Epithelial cell of proximal tubule (primary cell): Measurements from ENCODE around the gene LAMP5. TPM values are rescaled to one million over a fixed set of nuclear protein-coding genes. Genes with fewer than 3 reads are reported as not detected.

ENCODE experiments used
- DNase-seq: peaks from one replicate; pipeline ENCODE4 v3.0.0-alpha.2; 2011; ENCODE audit warnings: low read depth
- H3K4me3 ChIP-seq: 2 replicates; pipeline ENCODE4 v1.5.1; 2011; ENCODE audit warnings: low read depth, mild to moderate bottlenecking, low read length
- total RNA-seq: library from RNA; depleted of rRNA; stranded (reverse); fragments of >200 nt; gene quantifications from 2 replicates; pipeline ENCODE4 v1.2.3, GENCODE V29; 2015
- TF ChIP-seq, protein P1 (sequence below): conservative IDR thresholded peaks from 2 replicates; pipeline ENCODE4 v1.5.1; 2012; ENCODE audit warnings: low read depth, mild to moderate bottlenecking, low read length

LAMP5 gene
- total RNA-seq, 1 donor from 2014 or later = 0.06 TPM

DNA sequence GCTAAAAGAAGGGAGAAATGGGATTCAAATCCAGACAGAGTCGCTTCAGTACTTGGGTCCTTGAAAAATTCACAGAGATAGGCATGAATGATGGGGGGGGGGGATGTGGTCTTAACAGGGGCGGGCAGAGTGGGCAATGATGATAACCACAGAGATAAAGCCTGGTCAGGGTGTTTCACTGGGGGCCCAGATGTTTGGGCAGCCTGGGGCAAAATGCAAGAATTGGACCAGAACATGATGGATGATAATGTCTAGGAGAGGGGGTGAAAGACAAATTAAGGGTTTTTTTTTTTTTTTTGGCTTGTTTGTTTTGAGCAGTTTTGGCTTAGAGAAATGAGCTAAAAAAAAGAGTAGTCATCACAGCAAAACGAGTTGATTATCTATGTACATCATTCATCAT is 57.4 kb downstream of the LAMP5 start:
- no peak overlapping the region for H3K4me3 ChIP-seq
- DNase-seq = no peak
- TF ChIP-seq, protein P1, sequence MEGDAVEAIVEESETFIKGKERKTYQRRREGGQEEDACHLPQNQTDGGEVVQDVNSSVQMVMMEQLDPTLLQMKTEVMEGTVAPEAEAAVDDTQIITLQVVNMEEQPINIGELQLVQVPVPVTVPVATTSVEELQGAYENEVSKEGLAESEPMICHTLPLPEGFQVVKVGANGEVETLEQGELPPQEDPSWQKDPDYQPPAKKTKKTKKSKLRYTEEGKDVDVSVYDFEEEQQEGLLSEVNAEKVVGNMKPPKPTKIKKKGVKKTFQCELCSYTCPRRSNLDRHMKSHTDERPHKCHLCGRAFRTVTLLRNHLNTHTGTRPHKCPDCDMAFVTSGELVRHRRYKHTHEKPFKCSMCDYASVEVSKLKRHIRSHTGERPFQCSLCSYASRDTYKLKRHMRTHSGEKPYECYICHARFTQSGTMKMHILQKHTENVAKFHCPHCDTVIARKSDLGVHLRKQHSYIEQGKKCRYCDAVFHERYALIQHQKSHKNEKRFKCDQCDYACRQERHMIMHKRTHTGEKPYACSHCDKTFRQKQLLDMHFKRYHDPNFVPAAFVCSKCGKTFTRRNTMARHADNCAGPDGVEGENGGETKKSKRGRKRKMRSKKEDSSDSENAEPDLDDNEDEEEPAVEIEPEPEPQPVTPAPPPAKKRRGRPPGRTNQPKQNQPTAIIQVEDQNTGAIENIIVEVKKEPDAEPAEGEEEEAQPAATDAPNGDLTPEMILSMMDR = no peak

DNA sequence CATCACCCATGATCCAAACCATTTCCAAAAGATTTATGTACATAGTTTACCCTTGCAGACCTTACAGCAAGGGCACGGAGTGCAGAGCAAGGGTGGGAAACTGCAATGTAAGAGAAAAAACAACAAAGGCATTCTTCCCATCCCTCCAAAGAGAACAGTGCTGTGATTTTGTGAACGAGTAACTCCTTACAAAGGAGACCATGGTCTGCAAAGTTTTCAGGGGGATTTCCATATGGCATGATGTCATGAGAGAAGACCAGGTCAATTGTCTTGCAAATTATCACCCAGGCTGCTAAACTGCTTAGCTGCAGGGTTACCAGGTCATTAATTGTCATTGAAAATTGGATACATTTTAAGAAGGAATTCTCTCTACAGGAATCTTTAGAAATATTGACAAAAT is 58.3 kb downstream of the LAMP5 start:
- TF ChIP-seq, protein P1 = no peak
- no peak overlapping the region for H3K4me3 ChIP-seq
- DNase-seq = no peak

DNA sequence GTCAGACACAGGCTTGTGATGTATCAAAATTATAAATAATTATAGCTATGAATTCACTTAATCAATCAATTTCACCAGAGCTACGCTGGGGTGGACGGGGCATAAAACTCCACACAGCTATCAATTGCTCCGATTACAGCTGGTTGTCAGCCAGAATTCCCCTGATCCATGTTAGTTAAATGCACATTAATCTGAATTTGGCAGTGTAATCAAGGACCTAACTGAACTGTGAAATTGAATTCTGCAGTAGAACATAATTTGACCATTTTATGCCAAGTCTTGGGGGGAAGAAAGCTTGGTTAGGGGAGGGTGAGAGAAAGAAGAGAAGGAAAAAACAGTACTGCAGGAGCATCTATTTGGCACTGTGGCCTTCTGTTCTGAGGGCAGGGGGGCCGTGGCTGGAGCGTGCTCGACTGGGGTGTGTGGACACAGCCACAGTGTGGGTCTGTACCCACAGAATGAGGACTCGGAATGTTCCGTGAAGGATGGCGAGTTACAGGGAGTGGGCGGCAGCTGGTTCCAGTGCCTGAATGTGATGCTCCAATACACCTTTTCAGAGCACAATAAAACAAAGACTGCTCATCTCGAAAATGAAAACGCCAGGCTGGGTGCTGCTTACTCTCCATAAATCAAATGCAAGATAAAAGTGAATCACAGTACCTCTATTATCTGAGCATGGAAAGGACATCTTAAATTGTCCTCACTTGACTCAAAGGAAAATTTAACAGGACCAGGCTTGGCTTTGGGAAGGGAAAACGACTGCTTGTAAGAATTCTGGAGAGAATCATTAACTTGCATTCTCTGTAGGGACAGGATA is 59.2 kb downstream of the LAMP5 start:
- TF ChIP-seq, protein P1 = no peak
- H3K4me3 ChIP-seq = no peak overlapping the region
- no peak for DNase-seq

DNA sequence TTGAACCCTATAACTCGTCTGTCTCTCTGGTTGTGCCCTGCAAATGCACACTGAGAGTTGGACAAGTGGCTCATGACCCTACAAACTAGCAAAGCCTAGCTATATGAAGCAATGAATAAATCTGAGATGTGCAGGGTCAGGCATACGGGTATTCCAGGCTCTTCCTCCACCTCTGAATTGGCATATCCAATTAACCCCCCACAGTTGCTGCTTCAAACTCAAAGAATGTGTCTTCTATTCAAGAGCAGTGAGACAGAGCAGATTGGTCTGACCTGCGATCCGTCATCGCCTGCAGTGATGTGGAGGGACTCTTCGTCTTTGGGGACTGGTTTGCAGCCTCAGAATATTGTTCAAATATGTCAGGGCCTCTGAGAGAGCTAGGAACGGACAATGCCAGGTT is 59.8 kb downstream of the LAMP5 start:
- H3K4me3 ChIP-seq = no peak overlapping the region
- no peak for DNase-seq
- TF ChIP-seq, protein P1 = no peak

DNA sequence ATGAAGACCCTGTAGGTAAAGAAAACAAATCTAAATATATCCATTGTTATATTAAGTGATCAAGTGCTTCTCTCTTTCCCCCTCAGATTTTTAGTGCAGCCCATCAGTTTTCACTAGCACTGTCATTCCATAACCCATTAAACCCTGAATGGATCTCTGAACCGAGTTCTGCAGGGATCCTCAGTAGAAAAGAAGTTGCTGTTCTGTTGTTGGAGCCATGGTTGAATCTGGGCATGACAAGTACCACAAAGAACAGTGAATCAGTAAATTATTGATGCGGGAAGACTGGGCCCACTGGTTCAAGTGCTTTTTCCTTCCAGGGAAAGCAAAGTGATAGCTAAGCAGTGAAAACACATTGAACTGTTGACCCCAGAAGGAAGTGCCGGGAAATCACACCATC is 60.4 kb downstream of the LAMP5 start:
- TF ChIP-seq, protein P1 = no peak

DNA sequence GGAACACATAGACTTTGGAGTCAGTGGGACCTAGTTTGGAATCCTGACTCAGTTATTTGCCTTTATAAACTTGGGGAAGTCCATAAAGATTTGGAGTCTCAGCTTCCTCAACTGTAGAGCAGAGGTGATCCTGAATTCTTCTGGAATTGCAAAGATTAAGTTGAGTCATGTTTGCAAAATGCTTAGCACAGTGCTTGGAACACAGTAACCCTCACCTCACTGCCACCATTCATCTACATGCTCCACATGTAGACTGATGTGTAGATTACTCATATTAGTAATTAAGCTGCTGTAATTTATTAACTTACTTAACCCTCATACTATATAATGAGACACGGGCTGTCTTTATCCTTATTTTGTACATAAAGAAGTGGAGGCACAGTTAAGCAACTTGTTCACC is 61.4 kb downstream of the LAMP5 start:
- no peak overlapping the region for H3K4me3 ChIP-seq
- DNase-seq = no peak
- TF ChIP-seq, protein P1 = no peak

More for the DNA sequence above, 60.4 kb downstream of the LAMP5 start:
- no peak for DNase-seq
- no peak overlapping the region for H3K4me3 ChIP-seq

DNA sequence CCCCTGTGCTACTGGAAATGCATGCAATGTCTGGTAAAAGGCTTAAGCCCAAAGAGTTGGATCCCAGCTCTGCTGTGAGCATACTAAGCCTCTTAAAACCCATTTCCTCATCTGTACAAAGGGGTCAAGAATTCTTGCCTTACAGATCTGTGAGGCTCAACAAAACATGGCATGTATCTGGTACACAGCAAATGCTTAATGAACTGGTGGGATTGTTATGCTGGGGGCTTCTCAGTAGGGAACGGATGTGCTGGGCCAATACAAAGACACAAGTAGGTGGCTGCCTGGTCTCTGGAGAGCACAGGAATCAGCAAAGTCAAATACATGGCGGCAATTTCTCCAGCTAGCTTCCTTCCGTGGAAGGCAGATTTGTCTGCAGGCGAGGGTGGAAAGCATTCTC is 62.3 kb downstream of the LAMP5 start:
- TF ChIP-seq, protein P1 = no peak
- no peak overlapping the region for H3K4me3 ChIP-seq
- no peak for DNase-seq
